ENCODE data around the gene RNASEH1. TPM values are rescaled to one million over a fixed set of nuclear protein-coding genes. Genes with fewer than 3 reads are reported as not detected.

The RNASEH1 gene
- total and polyA plus RNA-seq, 2 of the 8 experiments (the other 6 are each of a cell fraction or from before 2014, with no cell fraction given), result 11.7 to 42.7 TPM

DNA sequence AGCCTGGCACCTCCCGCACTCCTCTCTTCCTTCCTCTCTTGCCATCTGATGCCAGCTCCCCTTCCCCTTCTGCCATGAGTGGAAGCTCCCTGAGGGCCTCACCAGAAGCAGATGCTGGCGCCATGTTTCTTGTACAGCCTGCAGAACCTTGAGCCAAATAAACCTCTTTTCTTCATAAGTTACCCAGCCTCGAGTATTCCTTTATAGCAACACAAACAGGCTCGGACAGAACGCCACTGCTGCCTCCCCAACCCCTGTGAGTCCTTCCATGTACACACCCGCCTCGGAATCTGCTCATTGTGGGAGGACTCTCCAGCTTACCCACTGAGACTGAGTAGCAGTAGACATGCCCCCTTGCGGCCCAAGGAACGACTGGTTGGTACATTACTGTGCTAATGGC, 8.7 kb upstream of the RNASEH1 start (continued):
- TF ChIP-seq CHD1 (IDR thresholded peaks at IDR 0.05; ENCODE audit: low read depth, low read length) (no peak), MAFK (IDR thresholded peaks at IDR 0.05; ENCODE audit: low read depth, low read length) (no peak), NANOG (IDR thresholded peaks at IDR 0.05; ENCODE audit: insufficient read depth, low read depth, low read length, poor library complexity, severe bottlenecking) (no peak), CHD2 (IDR thresholded peaks at IDR 0.05; ENCODE audit: low read length) (no peak), POLR2AphosphoS5 (IDR thresholded peaks at IDR 0.05; ENCODE audit: low read depth, low read length) (no peak), ASH2L (IDR thresholded peaks at IDR 0.05; ENCODE audit: low read length) (no peak), BCL11A (IDR thresholded peaks at IDR 0.05; ENCODE audit: low read depth in 2 of 2, low read length in 2 of 2) (no peak), RBBP5 (IDR thresholded peaks at IDR 0.05; ENCODE audit: borderline replicate concordance, low read depth, low read length) (no peak), NRF1 (IDR thresholded peaks at IDR 0.05; ENCODE audit: low read depth, low read length) (no peak)
- TF ChIP-seq, protein P1, sequence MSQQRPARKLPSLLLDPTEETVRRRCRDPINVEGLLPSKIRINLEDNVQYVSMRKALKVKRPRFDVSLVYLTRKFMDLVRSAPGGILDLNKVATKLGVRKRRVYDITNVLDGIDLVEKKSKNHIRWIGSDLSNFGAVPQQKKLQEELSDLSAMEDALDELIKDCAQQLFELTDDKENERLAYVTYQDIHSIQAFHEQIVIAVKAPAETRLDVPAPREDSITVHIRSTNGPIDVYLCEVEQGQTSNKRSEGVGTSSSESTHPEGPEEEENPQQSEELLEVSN (IDR thresholded peaks at IDR 0.05), result no peak

Measured in H1 (cell line).